Tibial nerve (tissue), 4 donors: ENCODE measurements around the gene ZCCHC8.
"Not testable (repeated sequence)": the region's sequence is repeated elsewhere in the genome, so short reads cannot be mapped to it uniquely, and the experiment has no call there.

Experiments
- CTCF ChIP-seq, 5 experiments: fragments of 200-600 bp in 3 of 5; fragments of 450-650 bp in 2 of 5; sonication (generic) in 3 of 5; IDR thresholded peaks; one replicate each; pipeline ENCODE4 v1.5.1; 2016 to 2019; ENCODE audit warnings: antibody characterized with exemption in 5 of 5, mild to moderate bottlenecking in 3 of 5, moderate library complexity in 2 of 5
- EP300 ChIP-seq, 2 donors: sonication (generic); formaldehyde crosslinking; IDR thresholded peaks; one replicate each; pipeline ENCODE4 v1.6.1; 2017; ENCODE audit warnings: antibody characterized with exemption in 2 of 2, mild to moderate bottlenecking in 1 of 2
- POLR2A ChIP-seq, 2 donors: fragments of 450-650 bp; IDR thresholded peaks; one replicate each; pipeline ENCODE4 v1.6.1; 2017; ENCODE audit warnings: antibody characterized with exemption in 2 of 2, mild to moderate bottlenecking in 2 of 2, moderate library complexity in 2 of 2

GRCh38 chr12:122446390-122446789, 54.3 kb downstream of the ZCCHC8 start:
- TF ChIP-seq CTCF, POLR2A, EP300 (IDR thresholded peaks at IDR 0.05): not testable (repeated sequence)
